ENCODE measurements around the gene S100A10.

The S100A10 gene

GRCh38 chr1:152020849-152021248 is 27.2 kb upstream of the S100A10 start:
- in situ Hi-C loops (cut with HindIII; ENCODE audit: low pct_ligation_motif_present, low sequenced_read_pairs): no loop called here
- no peaks in the 10 kb centered on the region for H3K27me3 ChIP-seq (replicated peaks)
- no peak for DNase-seq
- no peak overlapping the region for H3K4me3 ChIP-seq (ENCODE audit: low read depth, low read length)
- H3K36me3 ChIP-seq (replicated peaks): no peaks in the 10 kb centered on the region
- H3K27ac ChIP-seq: no peak overlapping the region
- TF ChIP-seq, protein P1, sequence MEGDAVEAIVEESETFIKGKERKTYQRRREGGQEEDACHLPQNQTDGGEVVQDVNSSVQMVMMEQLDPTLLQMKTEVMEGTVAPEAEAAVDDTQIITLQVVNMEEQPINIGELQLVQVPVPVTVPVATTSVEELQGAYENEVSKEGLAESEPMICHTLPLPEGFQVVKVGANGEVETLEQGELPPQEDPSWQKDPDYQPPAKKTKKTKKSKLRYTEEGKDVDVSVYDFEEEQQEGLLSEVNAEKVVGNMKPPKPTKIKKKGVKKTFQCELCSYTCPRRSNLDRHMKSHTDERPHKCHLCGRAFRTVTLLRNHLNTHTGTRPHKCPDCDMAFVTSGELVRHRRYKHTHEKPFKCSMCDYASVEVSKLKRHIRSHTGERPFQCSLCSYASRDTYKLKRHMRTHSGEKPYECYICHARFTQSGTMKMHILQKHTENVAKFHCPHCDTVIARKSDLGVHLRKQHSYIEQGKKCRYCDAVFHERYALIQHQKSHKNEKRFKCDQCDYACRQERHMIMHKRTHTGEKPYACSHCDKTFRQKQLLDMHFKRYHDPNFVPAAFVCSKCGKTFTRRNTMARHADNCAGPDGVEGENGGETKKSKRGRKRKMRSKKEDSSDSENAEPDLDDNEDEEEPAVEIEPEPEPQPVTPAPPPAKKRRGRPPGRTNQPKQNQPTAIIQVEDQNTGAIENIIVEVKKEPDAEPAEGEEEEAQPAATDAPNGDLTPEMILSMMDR (IDR thresholded peaks at IDR 0.05; ENCODE audit: low read depth, low read length, missing control alignments): no peak

GRCh38 chr1:152018537-152018936 is 24.9 kb upstream of the S100A10 start:
- Histone ChIP-seq H3K36me3 (replicated peaks) (no peaks in the 10 kb centered on the region), H3K4me3 (ENCODE audit: low read depth, low read length) (no peak overlapping the region), H3K27ac (no peak overlapping the region), H3K27me3 (replicated peaks) (no peaks in the 10 kb centered on the region)
- in situ Hi-C loops (cut with HindIII; ENCODE audit: low pct_ligation_motif_present, low sequenced_read_pairs): no loop called here
- TF ChIP-seq, protein P1 (IDR thresholded peaks at IDR 0.05; ENCODE audit: low read depth, low read length, missing control alignments): peak; percentile 70
- DNase-seq: no peak

- Histone ChIP-seq H3K27ac (no peak overlapping the region), H3K36me3 (replicated peaks) (no peaks in the 10 kb centered on the region)
- in situ Hi-C loops (cut with HindIII; ENCODE audit: low pct_ligation_motif_present, low sequenced_read_pairs): no loop called here
Measured at GRCh38 chr1:152015766-152016165, 22.1 kb upstream of the S100A10 start.

DNA sequence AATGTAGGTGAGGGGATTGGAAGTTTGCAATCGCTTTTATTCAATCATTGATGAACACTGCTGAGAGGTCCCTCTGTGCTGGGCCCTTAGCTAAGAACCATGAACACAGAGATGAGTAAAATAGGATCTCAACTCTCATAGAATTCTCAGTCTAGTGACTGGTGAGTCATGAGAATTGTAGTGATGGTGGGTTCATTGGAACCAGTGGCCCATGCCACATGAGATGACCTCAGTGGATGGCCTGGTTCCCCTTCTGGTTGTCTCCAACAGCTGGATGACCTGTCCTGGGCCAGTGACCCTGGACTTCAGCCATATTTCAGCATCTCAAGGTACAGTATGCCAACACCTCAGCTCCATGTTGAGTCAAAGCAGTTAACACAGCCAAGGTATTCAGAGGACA is 21.3 kb upstream of the S100A10 start:
- in situ Hi-C loops (cut with HindIII; ENCODE audit: low pct_ligation_motif_present, low sequenced_read_pairs): no loop called here
- Histone ChIP-seq H3K27me3 (replicated peaks) (no peaks in the 10 kb centered on the region), H3K36me3 (replicated peaks) (no peaks in the 10 kb centered on the region), H3K27ac (no peak overlapping the region), H3K4me3 (ENCODE audit: low read depth, low read length) (no peak overlapping the region)
- DNase-seq: no peak
- TF ChIP-seq, protein P1 (IDR thresholded peaks at IDR 0.05; ENCODE audit: low read depth, low read length, missing control alignments): no peak

More at GRCh38 chr1:152015766-152016165, 22.1 kb upstream of the S100A10 start:
- no peaks in the 10 kb centered on the region for H3K27me3 ChIP-seq (replicated peaks)
- TF ChIP-seq, protein P1 (IDR thresholded peaks at IDR 0.05; ENCODE audit: low read depth, low read length, missing control alignments): no peak
- no peak overlapping the region for H3K4me3 ChIP-seq (ENCODE audit: low read depth, low read length)
- DNase-seq: no peak

DNA sequence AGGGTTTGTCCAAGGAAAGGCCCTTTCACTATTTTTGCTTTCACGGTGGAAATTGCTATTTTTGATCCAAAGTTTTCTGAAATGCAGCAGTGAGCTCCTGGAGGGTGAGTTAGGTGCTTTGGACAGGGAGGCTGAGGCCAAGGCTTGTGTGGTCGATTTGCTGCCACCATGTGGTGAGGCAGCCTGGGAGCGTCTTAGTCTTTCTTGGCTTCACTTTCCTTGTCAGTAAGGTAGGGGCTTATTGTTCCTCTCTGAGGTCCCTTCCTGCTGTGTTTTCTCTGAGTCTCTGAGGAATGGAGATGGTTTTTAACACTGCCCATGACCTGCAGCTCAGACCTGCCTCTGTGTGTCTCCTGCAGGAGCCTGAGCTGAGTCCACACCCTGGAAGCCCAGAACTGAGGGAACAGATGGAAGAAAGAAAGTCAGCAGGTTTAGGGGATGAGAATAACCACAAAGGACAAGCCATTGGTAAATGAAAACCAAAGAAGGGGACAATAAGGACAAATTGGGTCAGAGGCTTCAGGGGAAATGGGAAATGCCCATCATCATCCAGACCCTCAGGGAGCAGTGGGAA is 20.1 kb upstream of the S100A10 start:
- TF ChIP-seq, protein P1 (IDR thresholded peaks at IDR 0.05; ENCODE audit: low read depth, low read length, missing control alignments): peak; percentile 88
- no peaks in the 10 kb centered on the region for H3K27me3 ChIP-seq (replicated peaks)
- in situ Hi-C loops (cut with HindIII; ENCODE audit: low pct_ligation_motif_present, low sequenced_read_pairs): no loop called here
- H3K36me3 ChIP-seq (replicated peaks): no peaks in the 10 kb centered on the region
- H3K27ac ChIP-seq: no peak overlapping the region
- no peak for DNase-seq
- no peak overlapping the region for H3K4me3 ChIP-seq (ENCODE audit: low read depth, low read length)

DNA sequence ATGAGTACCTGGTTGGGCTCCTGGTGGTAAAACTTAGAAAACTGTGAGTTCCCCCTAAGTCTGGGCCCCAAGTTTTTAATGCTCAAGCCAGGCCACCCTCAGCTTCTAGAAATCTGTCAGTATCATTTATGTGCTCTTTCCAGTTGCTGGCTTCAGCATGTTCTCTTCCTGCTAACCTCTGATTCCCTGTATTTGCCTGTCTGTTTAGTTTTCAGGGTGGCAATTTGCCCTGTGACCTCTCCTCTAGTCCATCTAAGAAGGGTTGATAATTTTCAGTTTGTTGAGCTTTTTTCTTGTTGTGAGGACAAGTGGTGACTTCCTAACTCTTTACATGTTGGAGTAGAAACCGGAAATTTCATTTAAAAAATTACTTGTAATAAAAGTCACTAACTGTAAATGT is 16.0 kb upstream of the S100A10 start:
- no peaks in the 10 kb centered on the region for H3K36me3 ChIP-seq (replicated peaks)
- TF ChIP-seq, protein P1 (IDR thresholded peaks at IDR 0.05; ENCODE audit: low read depth, low read length, missing control alignments): no peak
- DNase-seq: no peak
- in situ Hi-C loops (cut with HindIII; ENCODE audit: low pct_ligation_motif_present, low sequenced_read_pairs): no loop called here
- H3K27ac ChIP-seq: no peak overlapping the region
- H3K27me3 ChIP-seq (replicated peaks): peaks cover 15% of the 10 kb centered on the region
- H3K4me3 ChIP-seq (ENCODE audit: low read depth, low read length): no peak overlapping the region

Data from brain microvascular endothelial cell (primary cell).